ENCODE results near the gene NPHS2.

DNA sequence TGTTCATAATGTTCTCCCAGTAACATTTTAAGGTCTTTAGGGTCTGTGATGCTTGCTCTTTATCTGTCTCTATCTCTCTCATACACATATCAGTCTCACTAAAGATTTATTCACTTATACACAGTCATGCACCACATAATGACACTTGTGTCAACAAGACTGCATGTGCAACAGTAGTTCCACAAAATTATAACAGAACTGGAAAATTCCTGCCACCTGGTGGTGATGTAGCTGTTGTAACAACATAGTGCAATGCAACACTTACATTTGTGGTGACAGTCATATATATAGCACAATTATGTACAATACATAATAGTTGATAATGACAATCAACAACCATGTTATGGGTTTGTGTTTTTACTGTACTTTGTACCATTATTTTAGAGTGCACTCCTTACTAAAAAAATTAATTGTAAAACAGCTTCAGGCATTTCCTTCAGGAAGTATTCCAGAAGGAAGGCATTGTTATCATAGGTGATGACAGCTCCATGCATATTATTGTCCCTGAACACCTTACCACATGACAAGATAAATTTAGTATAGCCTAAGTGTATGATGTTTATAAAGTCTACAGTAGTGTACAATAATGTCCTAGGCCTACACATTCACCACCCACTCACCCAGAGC is 24.0 kb upstream of the NPHS2 start:
- TF ChIP-seq POLR2AphosphoS5 (IDR thresholded peaks at IDR 0.05; ENCODE audit: borderline replicate concordance, low read depth, low read length) (no peak), EZH2 (IDR thresholded peaks at IDR 0.05) (no peak), FOXP2 (optimal IDR thresholded peaks at IDR 0.05; ENCODE audit: control extremely low read depth, extremely low read length, insufficient read depth) (no peak)

Measured in SK-N-MC (cell line).